Measurements from ENCODE around the gene FBF1. TPM values are rescaled to one million over a fixed set of nuclear protein-coding genes. Genes with fewer than 3 reads are reported as not detected.

Gene FBF1
- total and polyA plus RNA-seq, 2 of the 8 experiments (the other 6 are each of a cell fraction or from before 2014, with no cell fraction given), result 8.1 to 13.1 TPM

DNA sequence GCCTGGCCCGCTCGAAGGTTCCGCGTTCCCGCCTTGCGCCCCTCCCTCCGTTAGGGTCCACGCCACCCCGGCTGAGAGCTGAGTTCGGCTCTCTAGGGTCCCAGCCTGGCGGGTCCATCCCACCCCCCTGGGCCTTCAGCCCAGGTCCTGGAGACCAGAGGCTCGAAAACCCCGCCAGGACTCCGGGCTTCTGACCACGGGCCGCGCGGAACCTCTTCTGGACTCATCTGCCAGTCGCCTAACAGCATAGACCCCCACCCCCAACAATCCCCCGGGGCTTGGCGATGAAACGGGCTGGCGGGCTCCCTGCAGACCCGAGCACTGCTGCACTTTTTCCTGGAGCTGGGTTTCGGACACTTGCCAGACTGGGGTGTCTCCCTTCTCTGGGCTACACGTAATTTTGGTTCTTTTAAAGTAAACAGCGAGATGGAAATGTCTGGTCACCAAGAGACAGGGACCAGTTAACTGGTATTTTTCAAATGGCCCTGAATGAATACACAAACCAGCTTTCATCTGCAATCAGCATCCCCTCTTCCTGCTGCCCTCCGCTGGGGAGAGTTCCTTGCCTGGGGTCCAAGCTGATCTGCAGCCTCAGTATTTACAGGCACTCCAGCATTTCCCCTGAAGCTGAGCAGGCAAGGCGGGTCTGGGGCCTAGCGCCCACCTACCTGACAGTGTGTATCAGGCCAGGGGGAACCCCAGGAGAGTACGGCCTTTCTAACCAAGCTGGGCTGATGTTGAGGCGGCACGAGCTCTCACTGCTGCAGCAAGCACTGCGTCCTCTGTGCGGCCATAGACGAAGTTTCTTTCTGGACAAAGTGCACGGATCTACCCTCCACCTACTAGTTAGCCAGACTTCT is 43.5 kb downstream of the FBF1 start:
- peaks cover 4 to 25% (median 13%) of the 10 kb centered on the region in 4 experiments for H3K4me1 ChIP-seq (replicated peaks in 1 of 4; ENCODE audit: control insufficient read depth in 3 of 4, insufficient read depth in 4 of 4, low read length in 3 of 4)
- H2BK12ac ChIP-seq (ENCODE audit: low read depth, low read length), result 0 out of 2 replicates have a peak overlapping the region, but pooled peaks have one; percentile 17
- no peak overlapping the region for H3K23ac ChIP-seq (ENCODE audit: insufficient read length)
- H2BK15ac ChIP-seq (ENCODE audit: low read length), result no peak overlapping the region
- peaks cover 3% of the 10 kb centered on the region; the same call in 1 of the 2 replicates for H3K79me1 ChIP-seq (ENCODE audit: low read depth, low read length)
- H3K4me2 ChIP-seq (ENCODE audit: insufficient read depth in 1 of 2, low read depth in 2 of 2, low read length in 2 of 2), result peak overlapping the region; percentile 56 to 95
- H4K5ac ChIP-seq (ENCODE audit: insufficient read length, low read depth, low read length), result peak overlapping the region; percentile 73
- peaks cover 0 to 18% of the 10 kb centered on the region in 2 experiments; a peak in 1 of 4 replicates for H3K79me2 ChIP-seq (ENCODE audit: control insufficient read depth in 1 of 2, insufficient read depth in 2 of 2, low read length in 2 of 2)
- no peak overlapping the region; the same call in 1 of the 2 replicates for H2BK5ac ChIP-seq (ENCODE audit: low read depth, low read length)
- H2BK120ac ChIP-seq (replicated peaks; ENCODE audit: low read depth, low read length), result no peak overlapping the region
- peak overlapping the region in 2 of 4 experiments; percentile 45 to 91; a peak in 2 of 7 replicates for H3K9ac ChIP-seq (replicated peaks in 1 of 4; ENCODE audit: extremely low read depth in 1 of 4, low read depth in 3 of 4, low read length in 3 of 4)
- no peak for DNase-seq (ENCODE audit: low read depth in 1 of 2, low spot score in 2 of 2)
- no peak for FAIRE-seq
- H3K9me3 ChIP-seq (ENCODE audit: insufficient read depth in 2 of 2, low read depth in 1 of 2, low read length in 1 of 2), result no peaks in the 10 kb centered on the region
- H3K14ac ChIP-seq (ENCODE audit: insufficient read length), result no peak overlapping the region
- no peak overlapping the region for H2AK5ac ChIP-seq (ENCODE audit: low read depth, low read length)
- peaks cover 5 to 35% (median 23%) of the 10 kb centered on the region in 4 experiments; a peak in 7 of 8 replicates for H3K36me3 ChIP-seq (ENCODE audit: control insufficient read depth in 2 of 4, insufficient read depth in 4 of 4, low read length in 3 of 4)
- peak overlapping the region; percentile 86 for H4K8ac ChIP-seq (ENCODE audit: extremely low read depth, insufficient read depth, low read length)
- H4K20me1 ChIP-seq (replicated peaks in 1 of 2; ENCODE audit: control insufficient read depth in 1 of 2, insufficient read depth in 2 of 2, low read length in 2 of 2), result peaks cover 2 to 11% of the 10 kb centered on the region in 2 experiments
- no peak overlapping the region for H3K4ac ChIP-seq (replicated peaks; ENCODE audit: insufficient read length, low read depth, low read length)
- H3K27me3 ChIP-seq (replicated peaks in 1 of 4; ENCODE audit: control insufficient read depth in 3 of 4, extremely low read depth in 1 of 4, insufficient read depth in 3 of 4, low read length in 3 of 4), result no peaks in the 10 kb centered on the region
- H2BK20ac ChIP-seq (ENCODE audit: low read length), result no peak overlapping the region
- no peak overlapping the region for H2AFZ ChIP-seq (ENCODE audit: low read length)
- peak overlapping the region; percentile 55 for H3K56ac ChIP-seq (replicated peaks; ENCODE audit: insufficient read length, low read depth, low read length)
- H3K18ac ChIP-seq (ENCODE audit: extremely low read depth, low read length), result no peak overlapping the region
- H4K91ac ChIP-seq (replicated peaks; ENCODE audit: insufficient read length, low read length), result peak overlapping the region; percentile 62
- peaks cover 8% of the 10 kb centered on the region for H3K23me2 ChIP-seq (ENCODE audit: low read depth, low read length)
- CTCF ChIA-PET (ENCODE audit: partially characterized antibody), result interaction anchor here (0.9 to 51.3 kb wide), 15 partner anchors 9 to 114 kb away, joined by 3 to 885 read pairs (median 5); partner anchors contain the start of gene CDK3
- WGBS, 2 experiments (ENCODE audit: extremely low coverage in 1 of 2, insufficient coverage in 1 of 2, insufficient read length in 1 of 2, insufficient replicate concordance in 2 of 2, low coverage in 1 of 2, low lambda C conversion rate in 2 of 2, missing lambda C conversion rate in 1 of 2), result 51% methylated on average over 32 of the region's 37 CpGs; no CpG with 5 or more reads in 1 of the 2 experiments
- H3K27ac ChIP-seq (ENCODE audit: low read depth, low read length), result 0 out of 2 replicates have a peak overlapping the region, but pooled peaks have one; percentile 38
- peak overlapping the region; percentile 58 to 96 (median 80) for H3K4me3 ChIP-seq (ENCODE audit: extremely low read depth in 1 of 4, insufficient read depth in 2 of 4, low read depth in 3 of 4, low read length in 4 of 4)
- POLR2A ChIA-PET (ENCODE audit: partially characterized antibody), result interaction anchor here (0.6 to 12.1 kb wide), 21 partner anchors 7 to 184 kb away, joined by 3 to 143 read pairs (median 5); partner anchors contain the start of genes CDK3, FBF1, MRPL38 and TRIM47
- TF ChIP-seq EZH2 (IDR thresholded peaks at IDR 0.05; ENCODE audit: low read depth, low read length, severe bottlenecking), result no peak
- TF ChIP-seq SIN3A (conservative IDR thresholded peaks at IDR 0.05 in 1 of 2, IDR thresholded peaks at IDR 0.05 in 1 of 2; ENCODE audit: low read depth in 1 of 2, low read length in 2 of 2), result 0 out of 4 replicates have a peak, but pooled peaks of 1 of the 2 experiments have one; percentile 22
- no peak for TF ChIP-seq TAF1 (IDR thresholded peaks at IDR 0.05; ENCODE audit: low read depth, low read length)
- no peak for TF ChIP-seq CREB1 (IDR thresholded peaks at IDR 0.05)
- TF ChIP-seq HDAC2 (IDR thresholded peaks at IDR 0.05; ENCODE audit: borderline replicate concordance in 1 of 2, low read depth in 2 of 2, low read length in 2 of 2), result 0 out of 4 replicates have a peak, but pooled peaks of 1 of the 2 experiments have one; percentile 5
- no peak for TF ChIP-seq JUN (IDR thresholded peaks at IDR 0.05; ENCODE audit: low read depth, low read length)
- no peak for TF ChIP-seq GTF2F1 (IDR thresholded peaks at IDR 0.05; ENCODE audit: borderline replicate concordance, low read depth, low read length)
- TF ChIP-seq CHD1 (IDR thresholded peaks at IDR 0.05; ENCODE audit: low read depth, low read length), result no peak
- TF ChIP-seq TAF7 (optimal IDR thresholded peaks at IDR 0.05; ENCODE audit: borderline replicate concordance, low read depth, low read length), result no peak
- no peak for TF ChIP-seq TEAD4 (IDR thresholded peaks at IDR 0.05; ENCODE audit: low read depth, low read length)
